ENCODE results near the gene AMOTL2. TPM values are rescaled to one million over a fixed set of nuclear protein-coding genes. Genes with fewer than 3 reads are reported as not detected.

The AMOTL2 gene
- total RNA-seq, 2 experiments from 2014 or later, result not detected

DNA sequence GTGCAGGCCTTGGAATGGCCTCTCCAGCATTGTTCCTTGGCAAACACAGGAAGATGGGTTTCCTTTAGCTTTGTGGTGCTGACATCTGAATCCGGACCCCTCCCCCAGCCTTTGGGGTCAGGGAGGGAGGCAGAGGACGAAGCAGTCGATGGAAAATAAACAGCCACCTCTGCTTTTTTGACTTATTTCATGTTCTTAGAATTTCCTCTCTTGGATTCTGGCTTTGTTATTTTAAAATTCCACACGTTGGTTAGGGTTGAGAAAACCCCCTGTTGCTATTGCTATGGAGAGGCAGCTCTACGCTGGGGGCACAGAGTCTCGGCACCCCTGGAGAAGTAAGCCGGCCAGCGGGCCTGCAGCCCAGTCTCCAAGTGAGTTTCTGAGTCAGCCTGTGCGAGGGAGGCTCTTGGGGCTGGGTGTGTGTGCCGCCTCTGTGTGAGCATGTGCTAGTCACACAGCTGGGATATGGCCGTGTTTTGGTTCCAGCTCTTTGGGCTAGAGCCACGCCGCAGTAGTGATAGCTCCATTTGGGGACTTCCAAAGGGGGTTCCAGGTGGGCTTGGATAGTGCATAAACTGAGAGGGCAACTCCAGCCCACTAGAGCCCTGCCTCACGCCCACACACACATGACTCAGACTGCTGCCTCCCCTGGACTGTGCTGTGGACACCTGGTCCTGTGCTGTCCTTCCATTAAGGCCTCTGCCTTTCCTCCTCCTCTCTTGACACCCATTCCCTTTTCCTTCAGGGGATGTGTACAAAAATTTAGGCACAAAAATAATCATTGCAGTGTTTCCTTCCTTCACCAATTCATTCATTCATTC, 58.8 kb downstream of the AMOTL2 start:
- H3K4me1 Mint-ChIP-seq, result no peaks in the 10 kb centered on the region
- ChIA-PET POLR2A (no interaction called here), CTCF (interaction anchor here (0.6 kb wide), 1 partner anchor 796 kb away, joined by 3 read pairs; no protein-coding TSS in a partner anchor)
- no peaks in the 10 kb centered on the region for H3K9me3 Mint-ChIP-seq
- no peaks in the 10 kb centered on the region for H3K36me3 Mint-ChIP-seq (ENCODE audit: low read depth)
- H3K27me3 Mint-ChIP-seq, result peaks cover 43% of the 10 kb centered on the region
- DNase-seq, result no peak
- H3K27ac Mint-ChIP-seq, result no peak overlapping the region
- no peak overlapping the region for H3K4me3 Mint-ChIP-seq

- no peaks in the 10 kb centered on the region for H3K9me3 Mint-ChIP-seq
- H3K4me1 Mint-ChIP-seq, result no peaks in the 10 kb centered on the region
- CTCF ChIA-PET, result interaction anchor here (0.6 kb wide), 1 partner anchor 151 kb away, joined by 3 read pairs; no protein-coding TSS in a partner anchor
- no peaks in the 10 kb centered on the region for H3K36me3 Mint-ChIP-seq (ENCODE audit: low read depth)
- DNase-seq, result no peak
- H3K4me3 Mint-ChIP-seq, result no peak overlapping the region
- POLR2A ChIA-PET, result no interaction called here
- H3K27ac Mint-ChIP-seq, result peak overlapping the region; percentile 27
- H3K27me3 Mint-ChIP-seq, result peaks cover 50% of the 10 kb centered on the region
These were observed 59.5 kb downstream of the AMOTL2 start for GRCh38 chr3:134314588-134315285.

DNA sequence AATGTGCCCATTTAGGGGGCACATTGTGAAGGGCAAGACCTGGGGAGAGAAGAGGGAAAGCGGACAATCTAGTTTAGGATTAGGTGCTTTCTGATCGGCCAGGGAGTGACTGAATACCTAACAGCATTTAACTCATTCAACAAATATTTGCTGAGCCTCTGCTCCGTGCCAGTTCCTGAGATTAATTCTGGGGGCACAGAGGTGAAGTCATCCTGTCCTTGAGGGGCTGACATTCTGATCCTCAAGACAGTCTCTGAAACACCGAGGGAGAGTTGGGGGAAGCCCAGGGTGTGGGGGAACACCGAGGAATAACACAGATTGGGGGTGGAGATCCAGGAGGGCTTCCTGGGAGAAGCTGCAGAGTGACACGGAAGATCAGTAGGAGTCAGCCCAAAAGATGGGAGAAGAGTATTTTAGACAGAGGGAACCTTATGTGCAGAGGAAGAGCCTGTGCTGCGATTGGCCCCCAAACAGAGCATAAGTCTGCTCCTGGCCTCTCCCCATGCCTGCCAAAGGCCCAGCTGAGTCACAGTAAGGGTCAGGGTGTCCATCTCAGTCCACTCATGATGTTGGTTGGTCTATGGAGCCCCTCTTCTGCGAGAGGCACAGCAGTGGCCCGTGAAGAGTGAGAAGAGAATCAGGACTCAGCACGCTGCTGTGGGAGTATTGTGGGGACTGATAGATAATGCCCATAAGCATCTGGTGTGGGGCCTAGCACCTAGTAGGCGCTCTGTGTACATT, 60.2 kb downstream of the AMOTL2 start:
- H3K27ac Mint-ChIP-seq, result no peak overlapping the region
- no peak overlapping the region for H3K4me3 Mint-ChIP-seq
- H3K36me3 Mint-ChIP-seq (ENCODE audit: low read depth), result no peaks in the 10 kb centered on the region
- H3K27me3 Mint-ChIP-seq, result peaks cover 52% of the 10 kb centered on the region
- H3K9me3 Mint-ChIP-seq, result no peaks in the 10 kb centered on the region
- H3K4me1 Mint-ChIP-seq, result no peaks in the 10 kb centered on the region
- ChIA-PET POLR2A (no interaction called here), CTCF (interaction anchor here (0.6 kb wide), 1 partner anchor 152 kb away, joined by 3 read pairs; no protein-coding TSS in a partner anchor)
- no peak for DNase-seq

DNA sequence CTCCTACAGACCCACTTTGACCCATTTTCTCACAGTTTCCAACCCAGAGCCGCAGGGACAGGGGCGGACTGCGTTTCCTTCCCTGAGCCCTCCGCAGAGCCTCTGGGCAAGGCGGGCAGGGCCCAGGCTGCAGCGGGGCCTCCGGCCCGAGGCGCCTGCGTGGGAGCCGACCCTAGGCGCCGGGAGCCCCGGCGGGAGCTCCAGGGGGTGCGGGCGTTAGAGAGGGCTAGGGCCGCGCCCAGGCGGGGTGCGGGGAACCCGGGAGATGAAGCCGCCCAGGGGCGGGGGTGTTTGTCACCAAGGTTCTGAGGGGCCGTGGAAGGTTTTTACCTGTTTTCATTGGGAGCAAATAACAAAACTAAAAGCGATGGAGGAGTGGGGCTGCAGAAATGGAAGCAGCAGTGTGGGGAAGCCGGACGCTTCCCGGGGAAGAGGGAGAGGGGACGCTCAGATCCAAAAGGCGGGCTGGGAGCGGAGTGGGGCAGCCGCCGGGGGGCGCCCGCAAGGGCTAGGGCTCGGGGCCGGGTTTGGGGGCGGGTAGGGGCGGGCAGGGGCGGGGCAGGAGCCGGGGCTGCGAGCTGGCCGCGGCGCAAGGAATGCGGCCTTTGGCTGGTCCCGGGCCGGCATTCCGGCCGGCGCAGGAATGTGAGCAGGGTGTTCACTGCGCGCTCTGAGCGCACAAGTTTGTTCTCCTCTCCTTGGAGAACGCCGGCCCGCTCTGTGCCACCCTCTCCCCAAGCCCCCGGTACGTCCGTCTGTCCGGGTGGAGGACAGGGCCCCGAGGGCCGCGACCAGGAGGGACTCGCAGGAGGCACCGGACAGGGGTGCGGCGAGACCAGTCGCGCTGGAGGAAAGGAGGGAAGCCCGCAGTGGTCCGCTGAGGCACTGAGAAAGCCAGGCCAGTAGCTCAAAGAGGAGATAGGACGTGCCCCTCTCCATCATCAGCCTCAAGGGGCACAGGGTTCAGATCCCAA, 61.1 kb downstream of the AMOTL2 start:
- H3K27ac Mint-ChIP-seq, result no peak overlapping the region
- peaks cover 1% of the 10 kb centered on the region for H3K4me1 Mint-ChIP-seq
- H3K9me3 Mint-ChIP-seq, result no peaks in the 10 kb centered on the region
- H3K27me3 Mint-ChIP-seq, result peaks cover 50% of the 10 kb centered on the region
- H3K4me3 Mint-ChIP-seq, result no peak overlapping the region
- no peaks in the 10 kb centered on the region for H3K36me3 Mint-ChIP-seq (ENCODE audit: low read depth)
- DNase-seq, result no peak
- ChIA-PET POLR2A (no interaction called here), CTCF (no interaction called here)

- peaks cover 53% of the 10 kb centered on the region for H3K27me3 Mint-ChIP-seq
- H3K36me3 Mint-ChIP-seq (ENCODE audit: low read depth), result no peaks in the 10 kb centered on the region
- DNase-seq, result no peak
- H3K9me3 Mint-ChIP-seq, result no peaks in the 10 kb centered on the region
- CTCF ChIA-PET, result no interaction called here
- no peak overlapping the region for H3K4me3 Mint-ChIP-seq
- H3K27ac Mint-ChIP-seq, result no peak overlapping the region
- POLR2A ChIA-PET, result no interaction called here
- H3K4me1 Mint-ChIP-seq, result peaks cover 3% of the 10 kb centered on the region
These were observed 62.0 kb downstream of the AMOTL2 start for GRCh38 chr3:134312072-134312872.

GRCh38 chr3:134311693-134312071, 62.6 kb downstream of the AMOTL2 start:
- H3K27ac Mint-ChIP-seq, result no peak overlapping the region
- CTCF ChIA-PET, result interaction anchor here (1.6 kb wide), 1 partner anchor 162 kb away, joined by 5 read pairs; no protein-coding TSS in a partner anchor
- H3K4me1 Mint-ChIP-seq, result peaks cover 3% of the 10 kb centered on the region
- no peaks in the 10 kb centered on the region for H3K9me3 Mint-ChIP-seq
- no peak overlapping the region for H3K4me3 Mint-ChIP-seq
- no peak for DNase-seq
- H3K36me3 Mint-ChIP-seq (ENCODE audit: low read depth), result no peaks in the 10 kb centered on the region
- POLR2A ChIA-PET, result no interaction called here
- peaks cover 59% of the 10 kb centered on the region for H3K27me3 Mint-ChIP-seq

DNA sequence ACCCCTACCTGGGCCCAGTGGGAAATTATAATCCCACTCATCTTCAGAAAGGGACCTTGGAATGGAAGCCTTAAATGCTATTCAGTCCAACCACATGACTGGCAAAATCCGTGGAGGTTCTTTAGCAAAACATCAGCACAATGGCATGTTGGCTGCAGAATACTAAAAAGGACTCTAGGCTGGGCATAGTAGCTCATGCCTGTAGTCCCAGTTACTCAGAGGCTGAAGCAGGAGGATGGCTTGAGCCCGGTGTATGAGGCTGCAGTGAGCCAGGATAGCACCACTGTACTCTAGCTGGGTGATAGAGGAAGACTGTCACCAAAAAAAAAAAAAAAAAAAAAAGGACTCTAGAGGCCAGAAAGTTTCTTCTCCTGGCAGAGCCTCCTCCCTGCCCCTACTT, 63.0 kb downstream of the AMOTL2 start:
- DNase-seq, result no peak
- CTCF ChIA-PET, result interaction anchor here (1.6 kb wide), 1 partner anchor 162 kb away, joined by 5 read pairs; no protein-coding TSS in a partner anchor
- H3K27ac Mint-ChIP-seq, result no peak overlapping the region
- H3K4me1 Mint-ChIP-seq, result peaks cover 3% of the 10 kb centered on the region
- no peak overlapping the region for H3K4me3 Mint-ChIP-seq
- no peaks in the 10 kb centered on the region for H3K36me3 Mint-ChIP-seq (ENCODE audit: low read depth)
- POLR2A ChIA-PET, result no interaction called here
- H3K9me3 Mint-ChIP-seq, result no peaks in the 10 kb centered on the region
- peaks cover 63% of the 10 kb centered on the region for H3K27me3 Mint-ChIP-seq

DNA sequence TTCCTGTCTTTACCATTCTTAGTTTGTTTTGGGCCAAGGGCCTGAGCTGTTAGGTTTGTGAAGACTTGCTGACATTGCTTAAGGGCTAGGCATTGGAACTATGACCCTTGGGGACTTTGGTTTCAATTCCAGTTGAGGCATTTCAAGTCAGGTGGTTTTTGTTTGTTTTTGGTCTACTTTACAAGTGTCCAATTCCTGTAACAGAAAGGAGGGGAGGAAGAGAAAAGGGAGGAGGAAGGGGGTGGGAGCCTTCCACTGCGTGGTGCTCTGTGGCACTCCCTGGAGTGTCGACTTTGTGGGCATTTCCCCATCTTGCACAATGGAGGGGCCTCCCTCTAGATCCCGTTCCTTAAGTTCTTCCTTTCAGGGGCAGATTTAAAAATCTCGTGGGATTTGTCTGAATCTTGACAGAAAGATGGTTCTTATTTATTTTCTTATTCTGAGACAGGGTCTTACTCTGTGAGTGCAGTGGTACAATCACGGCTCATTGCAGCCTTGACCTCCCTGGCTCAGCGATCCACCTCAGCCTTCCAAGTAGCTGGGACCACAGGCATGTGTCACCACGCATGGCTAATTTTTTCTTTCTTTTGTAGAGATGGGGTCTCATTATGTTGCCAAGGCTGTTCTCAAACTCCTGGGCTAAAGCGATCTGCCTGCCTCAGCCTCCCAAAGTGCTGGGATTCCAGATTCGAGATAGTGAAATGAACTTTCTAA, 64.1 kb downstream of the AMOTL2 start:
- POLR2A ChIA-PET, result no interaction called here

DNA sequence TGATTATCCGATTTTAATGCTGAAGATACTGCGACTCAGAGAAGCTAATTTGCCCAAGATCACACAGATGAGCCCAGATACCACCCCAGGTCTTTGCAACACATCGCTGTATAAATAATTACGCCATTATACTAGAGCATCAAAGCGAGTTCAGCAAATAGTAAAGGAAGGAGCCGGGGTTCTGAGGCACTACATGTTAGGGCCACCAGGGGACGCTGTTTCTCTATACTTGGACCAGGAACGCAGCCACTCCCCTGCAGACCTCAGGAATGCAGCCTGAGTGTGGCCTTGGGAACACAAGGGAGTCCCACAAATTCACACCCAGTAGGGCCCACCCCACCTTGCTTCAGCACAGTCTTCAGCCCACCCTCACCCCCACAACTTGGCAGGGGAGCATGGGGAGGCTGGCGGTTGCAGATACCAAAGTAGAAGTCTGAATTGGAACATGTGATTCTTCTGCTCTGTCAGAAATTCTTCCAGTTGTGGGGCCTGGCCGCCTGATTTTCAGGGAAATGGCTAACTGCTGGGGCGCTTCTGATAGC, 65.8 kb downstream of the AMOTL2 start:
- POLR2A ChIA-PET, result no interaction called here
- Mint-ChIP-seq H3K27me3 (peaks cover 71% of the 10 kb centered on the region), H3K4me3 (no peak overlapping the region)

More for the DNA sequence above, 64.1 kb downstream of the AMOTL2 start:
- Mint-ChIP-seq H3K4me3 (no peak overlapping the region), H3K27me3 (peaks cover 70% of the 10 kb centered on the region), H3K9me3 (no peaks in the 10 kb centered on the region), H3K36me3 (ENCODE audit: low read depth) (no peaks in the 10 kb centered on the region), H3K4me1 (peaks cover 3% of the 10 kb centered on the region), H3K27ac (no peak overlapping the region)
- no peak for DNase-seq
- CTCF ChIA-PET, result interaction anchor here (0.5 to 1.6 kb wide), 3 partner anchors 23 to 164 kb away, joined by 4 to 5 read pairs (median 5); no protein-coding TSS in a partner anchor

GRCh38 chr3:134307425-134307824, 66.8 kb downstream of the AMOTL2 start:
- ChIA-PET CTCF (interaction anchor here (0.8 to 1.5 kb wide), 5 partner anchors 18 to 186 kb away, joined by 3 to 4 read pairs (median 3); no protein-coding TSS in a partner anchor), POLR2A (no interaction called here)
- peaks cover 70% of the 10 kb centered on the region for H3K27me3 Mint-ChIP-seq

More for the DNA sequence above, 65.8 kb downstream of the AMOTL2 start:
- CTCF ChIA-PET, result interaction anchor here (0.6 to 1.5 kb wide), 5 partner anchors 10 to 165 kb away, joined by 3 to 5 read pairs (median 3); no protein-coding TSS in a partner anchor
- Mint-ChIP-seq H3K27ac (no peak overlapping the region), H3K4me1 (peaks cover 3% of the 10 kb centered on the region), H3K36me3 (ENCODE audit: low read depth) (no peaks in the 10 kb centered on the region), H3K9me3 (no peaks in the 10 kb centered on the region)
- peak; percentile 77 for DNase-seq

More at GRCh38 chr3:134307425-134307824, 66.8 kb downstream of the AMOTL2 start:
- no peak overlapping the region for H3K27ac Mint-ChIP-seq
- H3K36me3 Mint-ChIP-seq (ENCODE audit: low read depth), result no peaks in the 10 kb centered on the region
- H3K9me3 Mint-ChIP-seq, result no peaks in the 10 kb centered on the region
- H3K4me3 Mint-ChIP-seq, result no peak overlapping the region
- H3K4me1 Mint-ChIP-seq, result peaks cover 3% of the 10 kb centered on the region
- no peak for DNase-seq
